Activated CD8-positive, alpha-beta memory T cell treated with anti-CD3 and anti-CD28 coated beads, Interleukin-2, amount 50 U/mL, for 48 hours (primary cell): Measurements from ENCODE around the gene ZNF431.
"Not testable (repeated sequence)": the region's sequence is repeated elsewhere in the genome, so short reads cannot be mapped to it uniquely, and the experiment has no call there.

Experiments used
- DNase-seq: peaks from one replicate; pipeline ENCODE4 v3.0.0-alpha.2; 2020

ZNF431 gene

GRCh38 chr19:21148681-21149080 lies 6.8 kb downstream of the ZNF431 start:
- no peak for DNase-seq

GRCh38 chr19:21149877-21150276 lies 8.0 kb downstream of the ZNF431 start:
- no peak for DNase-seq

GRCh38 chr19:21151460-21151859 lies 9.6 kb downstream of the ZNF431 start:
- DNase-seq, result no peak

GRCh38 chr19:21158523-21159135 lies 16.8 kb downstream of the ZNF431 start:
- no peak for DNase-seq

- no peak for DNase-seq
These were observed 22.7 kb downstream of the ZNF431 start for GRCh38 chr19:21164541-21164940.

- no peak for DNase-seq
These were observed 24.6 kb downstream of the ZNF431 start for GRCh38 chr19:21166436-21166835.

GRCh38 chr19:21197590-21198295 lies 55.9 kb downstream of the ZNF431 start:
- DNase-seq, result no peak

- DNase-seq, result no peak
These were observed 61.1 kb downstream of the ZNF431 start for GRCh38 chr19:21202865-21203494.

- no peak for DNase-seq
These were observed 68.3 kb downstream of the ZNF431 start for GRCh38 chr19:21210037-21210621.

- no peak for DNase-seq
These were observed 79.9 kb downstream of the ZNF431 start for GRCh38 chr19:21221693-21222092.

- DNase-seq, result not testable (repeated sequence)
These were observed 88.1 kb downstream of the ZNF431 start for GRCh38 chr19:21229938-21230337.

- no peak for DNase-seq
These were observed 91.9 kb downstream of the ZNF431 start for GRCh38 chr19:21233691-21234090.

- not testable (repeated sequence) for DNase-seq
These were observed 94.9 kb downstream of the ZNF431 start for GRCh38 chr19:21236751-21237150.

GRCh38 chr19:21238670-21239069 lies 96.8 kb downstream of the ZNF431 start:
- DNase-seq, result no peak
